ENCODE results near the gene FAM43A.

Gene FAM43A

GRCh38 chr3:194686816-194687637, 1.3 kb downstream of the FAM43A start:
- H3K9me3 Mint-ChIP-seq (ENCODE audit: low read depth) = no peaks in the 10 kb centered on the region
- peak overlapping the region; percentile 92 for H3K4me3 Mint-ChIP-seq
- no peak overlapping the region for H3K27ac Mint-ChIP-seq
- peaks cover 54% of the 10 kb centered on the region for H3K4me1 Mint-ChIP-seq (ENCODE audit: low read depth)
- peaks cover 1% of the 10 kb centered on the region for H3K27me3 Mint-ChIP-seq
- H3K36me3 Mint-ChIP-seq = no peaks in the 10 kb centered on the region

GRCh38 chr3:194687638-194688199, 2.0 kb downstream of the FAM43A start:
- H3K9me3 Mint-ChIP-seq (ENCODE audit: low read depth) = no peaks in the 10 kb centered on the region
- H3K4me1 Mint-ChIP-seq (ENCODE audit: low read depth) = peaks cover 47% of the 10 kb centered on the region
- H3K27ac Mint-ChIP-seq = no peak overlapping the region
- peaks cover 1% of the 10 kb centered on the region for H3K27me3 Mint-ChIP-seq
- H3K4me3 Mint-ChIP-seq = peak overlapping the region; percentile 92
- no peaks in the 10 kb centered on the region for H3K36me3 Mint-ChIP-seq

GRCh38 chr3:194688200-194688740, 2.6 kb downstream of the FAM43A start:
- peaks cover 43% of the 10 kb centered on the region for H3K4me1 Mint-ChIP-seq (ENCODE audit: low read depth)
- H3K4me3 Mint-ChIP-seq = peak overlapping the region; percentile 81
- no peak overlapping the region for H3K27ac Mint-ChIP-seq
- H3K27me3 Mint-ChIP-seq = peaks cover 1% of the 10 kb centered on the region
- no peaks in the 10 kb centered on the region for H3K36me3 Mint-ChIP-seq
- no peaks in the 10 kb centered on the region for H3K9me3 Mint-ChIP-seq (ENCODE audit: low read depth)

- Mint-ChIP-seq H3K27ac (no peak overlapping the region), H3K9me3 (ENCODE audit: low read depth) (no peaks in the 10 kb centered on the region), H3K36me3 (no peaks in the 10 kb centered on the region), H3K27me3 (peaks cover 1% of the 10 kb centered on the region), H3K4me1 (ENCODE audit: low read depth) (peaks cover 40% of the 10 kb centered on the region), H3K4me3 (peak overlapping the region; percentile 81)
Observed at GRCh38 chr3:194688946-194689345, 3.3 kb downstream of the FAM43A start.

GRCh38 chr3:194689493-194689944, 3.8 kb downstream of the FAM43A start:
- H3K9me3 Mint-ChIP-seq (ENCODE audit: low read depth) = no peaks in the 10 kb centered on the region
- peaks cover 36% of the 10 kb centered on the region for H3K4me1 Mint-ChIP-seq (ENCODE audit: low read depth)
- H3K27me3 Mint-ChIP-seq = peaks cover 1% of the 10 kb centered on the region
- H3K27ac Mint-ChIP-seq = no peak overlapping the region
- no peaks in the 10 kb centered on the region for H3K36me3 Mint-ChIP-seq
- peak overlapping the region; percentile 81 for H3K4me3 Mint-ChIP-seq

GRCh38 chr3:194690501-194691372, 5.1 kb downstream of the FAM43A start:
- H3K4me3 Mint-ChIP-seq = no peak overlapping the region
- peaks cover 25% of the 10 kb centered on the region for H3K4me1 Mint-ChIP-seq (ENCODE audit: low read depth)
- H3K9me3 Mint-ChIP-seq (ENCODE audit: low read depth) = no peaks in the 10 kb centered on the region
- H3K36me3 Mint-ChIP-seq = no peaks in the 10 kb centered on the region
- peaks cover 1% of the 10 kb centered on the region for H3K27me3 Mint-ChIP-seq
- no peak overlapping the region for H3K27ac Mint-ChIP-seq

- Mint-ChIP-seq H3K36me3 (no peaks in the 10 kb centered on the region), H3K27me3 (peaks cover 4% of the 10 kb centered on the region), H3K27ac (no peak overlapping the region), H3K9me3 (ENCODE audit: low read depth) (no peaks in the 10 kb centered on the region), H3K4me1 (ENCODE audit: low read depth) (peaks cover 22% of the 10 kb centered on the region), H3K4me3 (no peak overlapping the region)
Observed at GRCh38 chr3:194691481-194692283, 6.0 kb downstream of the FAM43A start.

GRCh38 chr3:194696702-194697101, 11.0 kb downstream of the FAM43A start:
- Mint-ChIP-seq H3K27ac (no peak overlapping the region), H3K27me3 (peaks cover 3% of the 10 kb centered on the region), H3K36me3 (no peaks in the 10 kb centered on the region), H3K4me1 (ENCODE audit: low read depth) (peaks cover 1% of the 10 kb centered on the region), H3K9me3 (ENCODE audit: low read depth) (peaks cover 9% of the 10 kb centered on the region), H3K4me3 (no peak overlapping the region)

- no peaks in the 10 kb centered on the region for H3K4me1 Mint-ChIP-seq (ENCODE audit: low read depth)
- no peaks in the 10 kb centered on the region for H3K36me3 Mint-ChIP-seq
- no peak overlapping the region for H3K27ac Mint-ChIP-seq
- H3K4me3 Mint-ChIP-seq = no peak overlapping the region
- H3K27me3 Mint-ChIP-seq = no peaks in the 10 kb centered on the region
- peaks cover 9% of the 10 kb centered on the region for H3K9me3 Mint-ChIP-seq (ENCODE audit: low read depth)
Observed at GRCh38 chr3:194702545-194702944, 16.9 kb downstream of the FAM43A start.

GRCh38 chr3:194705227-194705626, 19.5 kb downstream of the FAM43A start:
- Mint-ChIP-seq H3K36me3 (no peaks in the 10 kb centered on the region), H3K27me3 (no peaks in the 10 kb centered on the region), H3K4me1 (ENCODE audit: low read depth) (no peaks in the 10 kb centered on the region), H3K9me3 (ENCODE audit: low read depth) (peaks cover 3% of the 10 kb centered on the region), H3K27ac (no peak overlapping the region), H3K4me3 (no peak overlapping the region)

- Mint-ChIP-seq H3K9me3 (ENCODE audit: low read depth) (peaks cover 3% of the 10 kb centered on the region), H3K4me1 (ENCODE audit: low read depth) (no peaks in the 10 kb centered on the region), H3K36me3 (no peaks in the 10 kb centered on the region), H3K27me3 (no peaks in the 10 kb centered on the region), H3K27ac (no peak overlapping the region), H3K4me3 (no peak overlapping the region)
Observed at GRCh38 chr3:194705761-194706160, 20.1 kb downstream of the FAM43A start.

- H3K27ac Mint-ChIP-seq = no peak overlapping the region
Observed at GRCh38 chr3:194707147-194707540, 21.5 kb downstream of the FAM43A start.

GRCh38 chr3:194711286-194711685, 25.6 kb downstream of the FAM43A start:
- no peaks in the 10 kb centered on the region for H3K4me1 Mint-ChIP-seq (ENCODE audit: low read depth)
- no peak overlapping the region for H3K27ac Mint-ChIP-seq
- no peak overlapping the region for H3K4me3 Mint-ChIP-seq
- peaks cover 3% of the 10 kb centered on the region for H3K9me3 Mint-ChIP-seq (ENCODE audit: low read depth)
- no peaks in the 10 kb centered on the region for H3K27me3 Mint-ChIP-seq
- H3K36me3 Mint-ChIP-seq = no peaks in the 10 kb centered on the region

More at GRCh38 chr3:194707147-194707540, 21.5 kb downstream of the FAM43A start:
- H3K9me3 Mint-ChIP-seq (ENCODE audit: low read depth) = peaks cover 3% of the 10 kb centered on the region
- H3K27me3 Mint-ChIP-seq = no peaks in the 10 kb centered on the region
- no peaks in the 10 kb centered on the region for H3K4me1 Mint-ChIP-seq (ENCODE audit: low read depth)
- no peak overlapping the region for H3K4me3 Mint-ChIP-seq
- no peaks in the 10 kb centered on the region for H3K36me3 Mint-ChIP-seq

GRCh38 chr3:194711913-194712312, 26.2 kb downstream of the FAM43A start:
- Mint-ChIP-seq H3K4me3 (no peak overlapping the region), H3K27me3 (no peaks in the 10 kb centered on the region), H3K4me1 (ENCODE audit: low read depth) (no peaks in the 10 kb centered on the region), H3K36me3 (no peaks in the 10 kb centered on the region), H3K27ac (no peak overlapping the region), H3K9me3 (ENCODE audit: low read depth) (peaks cover 3% of the 10 kb centered on the region)
